ENCODE data around the gene PRSS33.

PRSS33 gene

DNA sequence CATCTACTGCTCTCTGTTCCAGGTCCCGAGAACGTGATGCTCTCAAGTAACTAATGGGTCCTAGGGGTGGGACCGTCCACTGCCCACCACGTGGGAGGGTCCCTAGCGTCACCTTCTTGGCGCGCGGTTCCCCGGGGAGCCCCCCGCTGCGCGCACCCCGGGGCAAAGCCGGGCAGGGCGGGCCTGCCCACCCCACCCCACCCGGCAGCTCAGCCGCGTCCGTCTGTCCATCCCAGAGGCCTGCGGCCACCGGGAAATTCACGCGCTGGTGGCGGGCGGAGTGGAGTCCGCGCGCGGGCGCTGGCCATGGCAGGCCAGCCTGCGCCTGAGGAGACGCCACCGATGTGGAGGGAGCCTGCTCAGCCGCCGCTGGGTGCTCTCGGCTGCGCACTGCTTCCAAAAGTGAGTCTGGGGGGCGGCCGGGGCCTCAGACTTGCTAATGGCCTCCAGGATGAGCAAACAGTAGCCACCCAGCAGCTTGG is 11.4 kb upstream of the PRSS33 start:
- DNase-seq = no peak

DNA sequence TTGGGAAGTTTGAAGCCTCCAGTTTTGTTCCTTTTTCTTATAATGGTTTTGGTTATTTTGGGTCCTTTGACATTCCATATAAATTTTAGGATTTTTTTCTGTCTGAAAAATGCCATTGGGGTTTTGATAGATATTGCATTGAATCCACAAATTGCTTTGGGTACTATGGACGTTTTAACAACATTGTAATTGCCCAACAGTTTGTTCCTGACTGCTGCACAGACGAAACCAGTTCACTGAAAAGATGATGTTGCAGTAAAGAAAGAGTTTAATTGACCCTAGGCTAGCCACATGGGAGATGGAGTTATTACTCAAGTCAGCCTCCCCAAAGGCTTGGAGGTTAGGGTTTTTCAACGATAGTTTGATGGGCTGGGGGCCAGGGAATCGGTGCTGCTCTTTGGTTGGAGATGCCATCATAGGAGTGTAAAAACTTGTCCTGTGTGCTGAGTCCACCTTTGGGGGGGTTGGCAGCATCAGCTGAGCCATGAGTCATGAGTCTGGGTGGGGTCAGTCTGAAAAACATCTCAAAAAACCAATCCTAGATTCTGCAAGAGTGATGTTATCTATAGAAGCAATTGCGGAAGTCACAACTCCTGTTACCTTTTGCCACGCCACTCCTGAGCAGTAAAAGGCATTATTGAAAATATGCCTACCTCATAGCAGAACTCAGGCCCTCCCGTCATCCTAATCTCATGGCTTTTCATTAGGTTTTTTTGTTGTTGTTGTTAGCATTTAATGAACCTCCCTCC is 8.2 kb upstream of the PRSS33 start:
- no peak for DNase-seq

DNA sequence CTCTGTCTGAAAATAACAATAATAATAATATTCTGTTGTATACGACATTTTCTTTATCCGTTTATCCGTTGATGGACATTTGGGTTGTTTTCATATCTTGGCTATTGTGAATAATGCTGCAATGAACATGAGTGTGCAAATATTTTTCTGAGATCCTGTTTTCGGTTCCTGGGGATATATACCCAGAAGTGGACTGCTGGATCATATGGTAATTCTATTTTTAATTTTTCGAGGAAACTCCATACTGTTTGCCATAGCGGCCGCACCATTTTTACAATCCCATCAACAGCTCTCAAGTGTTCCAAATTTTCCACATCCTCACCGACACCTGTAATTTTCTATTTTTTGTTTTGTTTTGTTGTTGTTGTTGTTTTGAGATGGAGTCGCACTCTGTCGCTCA is 5.6 kb upstream of the PRSS33 start:
- DNase-seq = no peak

DNA sequence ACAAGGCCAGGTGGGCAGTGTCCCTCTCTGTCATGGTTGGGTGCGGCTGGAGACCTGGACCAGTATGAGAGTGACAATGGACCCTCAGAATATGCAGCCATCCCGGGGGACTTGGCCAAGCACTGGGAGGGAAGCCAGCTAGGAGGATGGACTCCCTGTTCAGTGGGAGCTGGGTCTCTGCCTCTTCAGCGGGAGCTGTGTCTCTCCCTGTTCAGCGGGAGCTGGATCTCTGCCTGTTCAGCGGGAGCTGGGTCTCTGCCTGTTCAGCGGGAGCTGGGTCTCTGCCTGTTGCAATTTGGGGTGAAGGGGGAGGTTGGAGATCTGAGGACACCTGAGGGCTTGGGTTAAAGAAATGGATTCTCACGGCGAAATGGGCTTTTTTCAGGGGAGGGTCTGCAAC is 3.8 kb upstream of the PRSS33 start:
- no peak for DNase-seq

DNA sequence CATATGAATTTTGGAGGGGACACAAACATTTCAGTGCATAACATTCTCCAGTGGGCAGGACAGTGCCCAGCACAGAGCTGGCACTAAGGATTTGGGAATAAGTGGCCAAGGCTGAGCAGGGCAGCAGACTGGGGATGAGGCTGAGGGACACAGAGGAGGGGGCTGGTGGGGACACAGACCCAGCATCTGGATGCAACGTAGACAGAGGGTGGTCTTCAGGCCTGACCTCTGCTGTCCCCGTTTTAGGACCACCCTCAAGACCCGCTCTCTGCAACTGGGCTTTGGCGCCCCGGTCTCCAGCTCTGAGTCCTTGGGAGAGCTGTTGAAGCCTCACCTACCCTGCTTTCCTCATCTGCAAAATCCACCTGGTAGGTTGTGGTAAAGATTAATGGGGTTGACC is 3.3 kb upstream of the PRSS33 start:
- DNase-seq = no peak

DNA sequence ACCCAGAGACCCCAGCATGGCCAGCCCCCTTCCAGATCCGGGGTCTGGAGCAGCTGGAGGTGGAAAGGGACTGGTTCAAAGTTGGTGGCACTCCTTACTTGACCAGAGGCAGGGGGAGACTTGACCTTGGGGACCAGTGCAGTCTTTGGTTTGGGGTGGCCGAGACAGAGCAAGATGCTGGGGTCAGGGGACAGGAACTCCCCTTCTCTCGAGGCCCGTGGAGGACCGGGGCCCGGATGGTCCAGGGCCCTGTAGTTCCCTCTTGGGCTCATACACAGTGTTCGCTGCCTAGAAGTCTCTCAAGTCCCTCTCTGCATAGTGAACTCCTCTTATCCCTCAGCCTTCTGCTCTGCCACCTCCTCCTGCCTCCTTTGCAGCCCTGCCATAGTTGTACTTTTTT is 601 bp upstream of the PRSS33 start:
- no peak for DNase-seq

DNA sequence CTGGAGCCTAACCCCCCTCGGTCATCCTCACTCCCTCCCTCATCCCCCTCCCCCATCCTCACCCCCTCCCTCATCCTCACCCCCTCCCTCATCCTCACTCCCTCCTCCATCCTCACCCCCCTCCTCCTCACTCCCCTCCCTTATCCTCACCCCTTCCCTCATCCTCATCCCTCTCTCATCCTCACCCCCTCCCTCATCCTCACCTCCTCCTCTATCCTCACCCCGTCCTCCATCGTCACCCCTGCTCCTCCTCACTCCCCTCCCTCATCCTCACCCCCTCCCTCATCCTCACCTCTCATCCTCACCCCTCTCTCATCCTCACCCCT is 571 bp downstream of the PRSS33 start:
- DNase-seq = no peak

DNA sequence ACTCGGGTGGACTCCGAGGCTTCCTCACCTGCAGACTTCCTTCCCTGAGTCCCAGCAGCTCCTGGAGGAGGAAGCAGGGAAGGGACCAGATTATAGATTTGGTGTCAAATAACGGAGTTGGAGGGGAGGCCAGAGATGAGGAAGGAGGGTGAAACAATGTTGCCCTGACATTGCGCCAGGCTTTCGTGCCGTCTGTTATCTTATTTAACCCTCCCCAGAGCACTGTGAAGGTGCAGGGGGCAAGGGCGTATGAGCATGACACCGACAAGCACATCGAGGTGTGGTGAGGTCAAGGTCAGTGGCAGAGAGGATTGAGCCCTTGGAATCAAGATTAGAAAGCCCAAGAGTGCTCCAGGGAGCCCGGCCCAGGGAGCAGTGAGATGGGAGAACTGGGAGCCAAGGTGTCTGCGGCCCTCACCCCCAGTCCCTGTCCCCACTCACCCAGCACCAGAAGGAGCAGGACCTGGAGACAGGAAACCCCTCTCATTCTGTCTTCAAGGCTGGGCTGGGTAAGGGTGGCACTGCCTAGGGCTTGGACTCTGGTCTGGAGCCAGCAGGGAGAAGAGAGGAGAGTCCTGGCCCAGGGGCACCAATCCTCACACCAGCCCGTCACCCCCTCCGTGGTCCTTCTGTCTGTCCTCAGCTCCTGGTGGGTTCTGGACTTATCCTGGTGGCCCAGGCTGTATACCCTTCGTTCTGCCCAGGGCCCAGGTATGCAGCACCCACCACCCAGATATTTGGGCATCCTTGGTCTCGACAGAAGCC is 1.1 kb downstream of the PRSS33 start:
- no peak for DNase-seq

DNA sequence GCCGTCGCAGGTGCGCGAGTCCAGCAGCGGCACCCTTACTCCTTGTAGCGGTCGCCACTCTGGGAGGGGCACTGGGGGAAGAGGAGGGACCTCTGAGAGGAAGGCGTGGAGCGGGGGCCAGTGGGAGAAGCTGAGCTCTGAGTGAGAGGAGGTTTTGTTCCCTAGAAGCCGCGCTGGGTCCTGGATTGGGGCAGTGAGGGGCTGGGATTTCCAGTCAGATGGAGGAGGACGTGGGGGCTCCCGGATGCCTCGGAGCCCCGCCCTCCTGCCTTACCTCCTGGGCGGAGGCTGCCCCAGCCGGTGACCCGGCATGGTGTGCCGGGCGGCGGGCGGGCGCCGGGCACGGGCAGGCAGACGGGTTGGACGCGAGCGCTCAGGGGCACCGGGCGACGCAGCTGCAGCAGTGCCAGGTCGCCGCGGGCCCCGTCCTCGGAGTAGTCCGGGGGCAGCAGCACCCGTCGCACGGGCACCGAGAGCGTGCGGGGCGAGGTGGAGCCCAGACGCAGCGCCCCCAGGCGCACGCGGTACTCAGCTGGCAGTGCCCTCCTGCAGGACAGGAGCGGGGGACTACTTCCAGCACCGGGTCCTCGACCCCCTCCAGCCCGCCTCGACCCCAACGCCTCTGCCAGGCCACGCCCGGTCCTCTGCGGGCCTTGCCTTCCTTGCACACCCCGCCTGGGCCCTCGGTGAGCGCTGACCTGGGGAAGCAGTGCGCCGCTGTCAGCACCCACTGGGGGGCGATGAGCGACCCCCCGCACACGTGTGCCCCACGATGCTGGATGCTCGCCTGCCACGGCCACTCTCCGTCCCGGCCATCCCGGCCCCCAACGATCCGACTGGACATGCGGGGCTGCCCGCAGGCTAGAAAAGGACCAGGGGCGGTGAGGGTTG is 2.0 kb downstream of the PRSS33 start:
- no peak for DNase-seq

DNA sequence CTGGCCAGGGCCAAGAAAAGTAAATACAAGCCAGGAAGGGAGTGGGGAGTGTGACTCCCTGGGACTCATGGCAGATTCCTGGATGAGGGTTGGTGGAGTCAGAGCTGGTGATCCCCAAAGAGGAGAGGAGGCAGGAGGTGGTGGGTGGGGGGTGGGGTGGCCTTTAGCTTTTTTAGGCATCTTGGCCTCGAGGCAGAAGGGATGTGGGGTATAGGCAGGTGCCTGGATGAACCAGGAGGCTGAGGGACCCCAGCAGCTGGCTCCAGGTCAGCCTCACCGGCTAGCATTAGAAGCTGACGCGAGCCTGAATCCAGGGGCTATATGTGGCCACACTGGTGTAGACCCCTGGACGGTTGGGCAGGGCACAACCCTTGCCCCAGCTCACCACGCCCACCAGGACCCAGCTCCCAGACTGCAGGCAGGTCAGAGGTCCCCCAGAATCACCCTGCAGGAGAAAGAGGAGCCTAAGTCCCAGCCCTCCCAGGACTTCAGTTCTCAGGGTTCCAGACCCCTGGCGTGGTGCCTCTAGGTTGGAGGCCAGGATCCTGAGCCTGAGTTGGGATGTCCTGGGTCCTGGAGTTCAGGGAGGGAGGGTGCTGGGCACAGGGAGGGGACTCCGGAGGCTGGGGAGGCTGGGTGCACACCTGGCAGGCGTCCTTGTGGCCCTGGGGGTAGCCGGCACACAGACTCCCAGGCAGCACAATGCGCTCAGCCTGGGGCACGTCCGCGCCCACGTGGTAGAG is 2.8 kb downstream of the PRSS33 start:
- DNase-seq = no peak

DNA sequence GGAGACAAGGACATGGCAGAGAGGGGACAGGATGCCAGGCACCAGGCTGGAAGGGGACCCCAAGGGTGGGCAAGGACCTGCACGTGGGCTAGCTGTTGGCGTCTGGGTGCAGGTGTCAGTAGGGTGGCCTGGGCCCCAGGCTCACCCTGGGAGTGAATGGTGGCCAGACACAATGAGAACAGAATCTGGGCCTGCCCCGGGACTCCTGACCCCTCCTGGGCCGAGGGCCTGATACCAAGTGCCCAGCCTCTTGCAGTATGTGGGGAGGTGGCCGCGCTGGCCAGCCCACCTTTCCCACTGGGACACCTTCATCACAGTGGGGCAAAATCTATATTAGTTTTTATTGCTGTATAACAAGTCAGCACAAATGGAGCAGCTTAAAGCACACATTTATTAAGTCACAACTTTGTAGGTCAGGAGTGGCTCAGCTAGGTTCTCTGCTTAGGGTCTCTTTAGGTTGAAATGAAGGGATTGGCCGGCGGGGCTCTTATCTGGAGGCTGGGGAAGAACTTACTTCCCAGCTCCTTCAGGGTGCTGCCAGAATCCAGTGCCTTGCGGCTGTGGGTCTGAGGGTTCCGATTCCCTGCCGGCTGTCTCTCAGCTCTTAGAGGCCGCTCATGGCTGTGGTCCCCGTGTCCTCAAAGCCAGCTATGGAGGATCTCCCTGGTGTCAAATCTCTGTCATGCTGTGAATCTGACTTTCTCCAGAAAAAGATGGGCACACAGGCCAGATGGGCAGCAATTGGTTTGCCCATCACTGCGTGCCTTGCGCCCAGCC is 3.6 kb downstream of the PRSS33 start:
- DNase-seq = no peak

DNA sequence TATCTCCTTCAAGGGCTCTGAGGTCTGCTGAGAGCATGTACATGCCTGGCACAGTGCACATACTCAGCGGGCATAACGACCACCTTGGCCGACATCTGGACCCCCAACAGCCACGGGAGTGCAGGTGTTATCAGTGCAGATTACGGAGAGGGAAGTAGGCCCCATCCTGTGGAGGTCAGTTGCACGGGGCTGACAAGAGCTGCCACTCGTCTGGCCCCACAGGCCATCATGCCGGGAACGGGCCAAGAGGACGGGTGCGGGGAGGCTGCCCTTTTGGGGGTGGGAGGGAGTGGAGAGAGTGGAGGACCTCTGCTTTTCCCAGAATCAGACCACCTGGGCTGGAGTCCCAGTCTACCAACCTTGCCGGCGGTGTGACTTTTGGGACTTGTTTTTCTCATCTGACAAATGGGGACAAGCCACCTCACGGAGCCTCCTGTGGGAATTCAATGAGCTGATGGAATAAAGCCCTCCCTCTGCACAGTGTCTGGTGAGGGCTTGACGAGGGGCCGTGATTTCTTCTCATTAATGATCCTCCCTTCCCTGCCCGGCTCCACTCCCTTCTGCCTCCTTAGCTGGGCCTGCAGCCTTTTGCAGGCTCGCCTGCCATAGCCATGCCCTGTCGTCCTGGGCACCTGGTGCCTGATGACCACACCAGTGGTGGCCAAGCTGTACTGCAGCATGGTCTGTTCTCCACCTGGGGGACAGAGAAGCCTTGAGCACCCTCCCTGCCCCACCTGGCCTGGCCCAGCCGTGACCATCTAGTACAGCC is 4.6 kb downstream of the PRSS33 start:
- DNase-seq = no peak

DNA sequence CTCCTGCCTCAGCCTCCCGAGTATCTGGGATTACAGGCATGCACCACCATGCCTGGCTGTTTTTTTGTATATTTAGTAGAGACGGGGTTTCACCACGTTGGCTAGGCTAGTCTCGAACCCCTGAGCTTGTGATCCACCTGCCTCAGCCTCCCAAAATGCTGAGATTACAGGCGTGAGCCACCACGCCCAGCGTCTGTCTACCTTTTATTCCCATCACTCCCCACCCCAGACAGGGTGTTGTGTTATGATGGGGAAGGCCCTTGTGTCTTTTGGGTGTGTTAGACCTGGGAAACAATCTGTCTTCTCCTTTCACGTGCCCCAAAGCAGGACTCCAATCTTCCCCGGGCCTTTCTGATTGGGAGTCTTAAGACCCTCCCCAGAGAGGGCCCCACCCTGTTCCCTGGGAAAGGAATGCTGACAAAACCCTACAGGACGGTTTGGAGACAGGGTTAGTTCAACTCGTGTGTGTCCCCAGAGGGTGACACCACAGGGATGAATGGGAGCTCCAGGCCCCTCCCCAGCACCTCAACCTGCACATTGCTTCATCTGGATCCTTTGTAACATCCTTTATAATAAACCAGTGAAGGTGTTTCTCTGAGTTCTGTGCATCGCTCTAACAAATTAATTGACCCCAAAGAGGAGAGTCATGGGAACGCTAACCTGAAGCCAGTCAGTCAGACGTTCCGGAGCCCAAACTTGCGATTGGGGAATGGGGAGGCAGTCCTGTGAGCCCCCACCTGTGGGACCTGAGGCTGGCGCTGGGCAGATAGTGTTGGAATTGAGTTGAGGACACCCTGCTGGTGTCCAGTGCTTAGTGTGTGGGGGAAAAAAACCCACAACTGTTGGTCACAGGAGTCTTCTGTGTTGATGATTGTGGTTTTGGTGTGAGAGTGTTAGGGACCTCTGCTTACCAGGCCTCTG is 7.1 kb downstream of the PRSS33 start:
- DNase-seq = no peak

DNA sequence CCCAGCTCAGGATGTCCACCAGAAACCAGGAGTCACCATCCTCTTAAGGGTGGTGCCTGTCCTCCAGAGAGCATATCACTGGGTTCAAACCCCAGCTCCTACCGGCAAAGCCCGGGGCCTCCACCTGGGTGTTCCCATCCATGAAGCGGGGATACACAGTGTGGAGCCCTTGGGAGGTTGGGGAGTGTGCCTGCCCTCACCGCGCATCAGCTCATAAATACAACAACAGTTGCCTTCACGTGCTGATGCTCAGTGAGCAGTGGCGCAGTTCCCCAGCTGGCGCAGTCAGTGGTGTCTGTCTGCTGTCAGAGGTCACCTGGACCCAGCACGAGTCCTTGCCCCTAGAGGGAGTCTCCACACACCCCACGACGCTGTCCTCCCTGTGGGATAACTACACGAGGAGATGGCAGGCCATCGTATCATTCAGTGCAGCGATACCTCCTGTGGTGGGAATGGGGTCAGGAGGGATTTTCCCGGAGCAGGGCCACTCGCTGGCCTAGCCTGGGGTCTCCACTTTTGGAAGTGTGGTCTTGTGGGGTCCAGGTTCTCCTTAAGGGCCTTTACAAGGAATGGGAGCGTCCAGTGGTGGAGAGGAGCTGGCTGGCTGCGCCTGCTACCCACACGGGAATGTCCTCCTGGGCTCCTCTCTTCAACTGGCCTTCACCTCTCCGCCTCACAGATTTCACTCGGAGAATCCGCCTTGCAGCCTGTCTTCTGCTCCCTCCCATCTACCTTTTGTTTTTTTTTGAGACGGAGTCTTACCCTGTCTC is 8.0 kb downstream of the PRSS33 start:
- DNase-seq = no peak

DNA sequence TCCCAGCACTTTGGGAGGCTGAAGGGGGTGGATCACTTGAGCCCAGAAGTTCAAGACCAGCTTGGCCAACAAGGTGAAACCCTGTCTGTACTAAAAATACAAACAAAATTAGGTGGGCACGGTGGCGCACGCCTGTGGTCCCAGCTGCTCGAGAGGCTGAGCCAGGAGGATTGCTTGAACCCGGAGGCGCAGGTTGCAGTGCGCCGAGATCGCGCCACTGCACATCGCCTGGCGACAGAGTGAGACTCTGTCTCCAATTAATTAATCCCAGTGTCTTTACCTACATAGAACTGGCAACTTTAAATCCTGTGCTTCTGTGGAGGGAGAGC is 8.8 kb downstream of the PRSS33 start:
- no peak for DNase-seq

DNA sequence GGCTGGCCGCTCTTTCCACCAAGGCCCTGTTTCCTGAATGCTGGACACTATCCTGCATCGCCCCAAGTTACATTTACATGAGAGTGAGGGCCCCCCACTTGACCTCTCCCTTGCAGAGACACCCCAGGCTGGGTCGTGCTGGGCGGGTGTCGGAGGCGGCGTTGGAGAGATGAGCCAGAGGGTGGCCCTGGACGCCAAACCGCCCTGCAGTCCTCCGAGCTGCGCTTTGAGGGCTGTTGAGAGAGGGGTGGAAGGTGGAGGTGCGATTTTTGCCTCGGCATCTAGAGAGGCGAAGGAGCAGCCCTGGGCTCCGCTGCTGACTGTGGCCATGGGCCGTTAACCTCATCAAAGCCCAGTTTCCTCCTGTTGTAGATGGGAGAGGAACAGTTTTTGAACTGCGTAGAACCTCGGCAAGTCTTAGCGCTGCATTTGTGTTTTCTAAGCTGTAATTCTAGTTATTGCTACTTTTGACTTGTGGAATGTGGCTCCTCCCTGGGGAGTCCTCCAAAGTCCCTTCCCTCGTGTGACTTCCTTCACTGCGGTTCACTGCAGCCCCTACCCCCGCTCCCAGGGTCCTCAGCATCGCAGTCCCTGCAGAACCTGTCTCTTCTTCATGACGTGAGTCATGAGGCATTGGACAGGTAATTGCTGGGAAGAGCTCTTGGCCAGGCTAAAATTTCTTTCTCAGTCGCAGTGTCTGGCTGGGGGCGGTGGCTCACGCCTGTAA is 9.3 kb downstream of the PRSS33 start:
- no peak for DNase-seq

DNA sequence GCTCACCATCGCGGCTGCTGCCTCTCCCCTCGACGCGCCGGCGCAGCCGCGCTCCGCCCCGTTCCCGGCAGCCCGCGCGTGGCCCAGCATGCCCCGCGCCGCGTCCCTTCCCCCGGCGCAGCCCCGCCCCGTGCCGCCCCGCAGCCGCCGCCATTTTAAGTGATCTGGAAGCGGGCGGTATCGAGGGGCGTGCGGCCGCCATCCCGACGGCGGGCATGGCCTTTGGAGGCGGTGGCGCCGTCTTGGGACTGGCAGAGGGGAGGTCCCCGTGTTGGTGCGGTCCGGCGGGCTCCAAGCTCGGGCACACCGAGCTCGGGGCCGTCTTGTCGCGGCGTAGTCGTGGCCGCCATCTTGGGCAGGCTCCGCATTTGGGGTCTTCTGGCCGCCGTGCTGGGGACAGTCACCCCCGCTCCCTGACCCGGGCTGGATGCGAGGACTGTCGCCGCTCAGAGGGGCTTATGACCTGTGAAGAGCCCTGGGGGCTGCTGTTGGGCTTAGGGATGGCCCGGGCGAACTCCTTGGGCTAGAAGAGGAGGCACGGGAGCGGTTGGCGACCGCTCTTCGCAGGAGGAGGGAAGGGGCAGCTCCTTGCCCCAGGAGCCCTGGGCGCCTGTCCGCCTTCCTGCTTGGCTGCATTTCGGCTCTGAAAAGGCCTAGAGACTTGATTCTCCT is 10.0 kb downstream of the PRSS33 start, which contains the start of gene ELOB:
ELOB (minus strand) TSS at position 50 of the 672 bp plus-strand sequence; CDS start at position 9, 41 bp downstream.
- peak; percentile 87 for DNase-seq

All from activated gamma-delta T cell (primary cell).